HepG2 (cell line): ENCODE results near the gene PPP1R13B. TPM values are rescaled to one million over a fixed set of nuclear protein-coding genes. Genes with fewer than 3 reads are reported as not detected.

Experiments
- FOXO4 ChIP-seq: sonication (generic); formaldehyde crosslinking; conservative IDR thresholded peaks from 2 replicates; pipeline ENCODE4 v1.8.1; 2023; ENCODE audit warnings: missing genetic modification reagents
- HOXA3 ChIP-seq: sonication (generic); formaldehyde crosslinking; IDR thresholded peaks from 2 replicates; pipeline ENCODE4 v1.5.0; 2020; ENCODE audit warnings: missing genetic modification reagents
- IKZF1 ChIP-seq: fragments of 450-650 bp; IDR thresholded peaks from 2 replicates; pipeline ENCODE4 v1.7.1; 2016
- NFE2L1 ChIP-seq: sonication (generic); formaldehyde crosslinking; IDR thresholded peaks from 2 replicates; pipeline ENCODE4 v1.4.0; 2020; ENCODE audit warnings: missing genetic modification reagents, mild to moderate bottlenecking, borderline replicate concordance
- NR2F6 ChIP-seq, 2 experiments: IDR thresholded peaks; 2 replicates each; pipeline ENCODE4 v1.6.1; 2016; ENCODE audit warnings: antibody characterized with exemption in 1 of 2, mild to moderate bottlenecking in 1 of 2
- POLR2G ChIP-seq: fragments of 200-400 bp; formaldehyde crosslinking; IDR thresholded peaks from 2 replicates; pipeline ENCODE4 v1.6.1; 2018; ENCODE audit warnings: mild to moderate bottlenecking, low read depth, low read length, moderate library complexity
- SRSF1 ChIP-seq: fragments of 200-400 bp; formaldehyde crosslinking; optimal IDR thresholded peaks from 2 replicates; pipeline ENCODE3; 2017; ENCODE audit warnings: mild to moderate bottlenecking, low read depth, low read length, moderate library complexity
- STAT5B ChIP-seq: sonication (generic); formaldehyde crosslinking; IDR thresholded peaks from 2 replicates; pipeline ENCODE4 v1.4.0; 2020; ENCODE audit warnings: missing genetic modification reagents
- TBP ChIP-seq: sonication (generic); formaldehyde crosslinking; IDR thresholded peaks from 2 replicates; pipeline ENCODE4 v1.5.0; 2020; ENCODE audit warnings: missing genetic modification reagents
- TOE1 ChIP-seq: sonication (generic); formaldehyde crosslinking; IDR thresholded peaks from 2 replicates; pipeline ENCODE4 v1.4.0; 2020; ENCODE audit warnings: mild to moderate bottlenecking, missing genetic modification reagents
- YEATS4 ChIP-seq: sonication (generic); formaldehyde crosslinking; IDR thresholded peaks from 2 replicates; pipeline ENCODE4 v1.4.0; 2020; ENCODE audit warnings: missing genetic modification reagents, borderline replicate concordance
- ZBTB20 ChIP-seq: sonication (generic); formaldehyde crosslinking; IDR thresholded peaks from 2 replicates; pipeline ENCODE4 v1.8.1; 2023; ENCODE audit warnings: missing genetic modification reagents, low read depth, mild to moderate bottlenecking, borderline replicate concordance
- ZFP91 ChIP-seq: sonication (generic); formaldehyde crosslinking; IDR thresholded peaks from 2 replicates; pipeline ENCODE4 v1.9.0; 2022; ENCODE audit warnings: missing genetic modification reagents, mild to moderate bottlenecking, borderline replicate concordance
- ZNF136 ChIP-seq: sonication (generic); formaldehyde crosslinking; IDR thresholded peaks from 2 replicates; pipeline ENCODE4 v1.8.1; 2022; ENCODE audit warnings: low read depth, mild to moderate bottlenecking, moderate library complexity, missing genetic modification reagents
- ZNF232 ChIP-seq: sonication (generic); formaldehyde crosslinking; IDR thresholded peaks from 2 replicates; pipeline ENCODE4 v1.4.0; 2020; ENCODE audit warnings: missing genetic modification reagents, borderline replicate concordance
- ZNF251 ChIP-seq: sonication (generic); formaldehyde crosslinking; IDR thresholded peaks from 2 replicates; pipeline ENCODE4 v1.9.0; 2021; ENCODE audit warnings: mild to moderate bottlenecking, missing genetic modification reagents
- ZNF598 ChIP-seq: sonication (generic); formaldehyde crosslinking; IDR thresholded peaks from 2 replicates; pipeline ENCODE4 v1.5.1; 2020; ENCODE audit warnings: mild to moderate bottlenecking, missing genetic modification reagents, borderline replicate concordance
- ZNF614 ChIP-seq: IDR thresholded peaks from 2 replicates; pipeline ENCODE4 v1.6.1; 2018; ENCODE audit warnings: missing biosample characterization, missing genetic modification reagents, inconsistent platforms, borderline replicate concordance
- ZNF652 ChIP-seq: IDR thresholded peaks from 2 replicates; pipeline ENCODE4 v1.6.1; 2016; ENCODE audit warnings: low read depth, borderline replicate concordance
- ZNF75D ChIP-seq: sonication (generic); formaldehyde crosslinking; IDR thresholded peaks from 2 replicates; pipeline ENCODE4 v1.8.1; 2023; ENCODE audit warnings: missing genetic modification reagents, mild to moderate bottlenecking, borderline replicate concordance
- ZNF790 ChIP-seq: sonication (generic); formaldehyde crosslinking; IDR thresholded peaks from 2 replicates; pipeline ENCODE4 v1.8.0; 2022; ENCODE audit warnings: missing genetic modification reagents, mild to moderate bottlenecking, borderline replicate concordance
- polyA plus RNA-seq, 8 experiments: library from polyadenylated mRNA; depleted of rRNA in 3 of 8; stranded (reverse) in 7 of 8; unstranded in 1 of 8; fragments of >200 nt; fragmentation: Illumina TruSeq in 4 of 8; extraction: Trizol in 4 of 8; gene quantifications; 2 replicates each; pipeline versions ENCODE4 v1.2.1 to v1.2.3, GENCODE V29; 2011 to 2016; ENCODE audit warnings: low read depth in 4 of 8, missing spikeins in 1 of 8, mixed read lengths in 1 of 8; ENCODE audit not compliant: insufficient read depth in 1 of 8
- total RNA-seq, 5 experiments: library from RNA; depleted of rRNA; stranded (reverse); fragments of >200 nt; fragmentation: Illumina TruSeq; extraction: Trizol; gene quantifications; 2 replicates each; pipeline ENCODE4 v1.2.3, GENCODE V29; 2016; ENCODE audit warnings: low read depth in 1 of 5

The PPP1R13B gene
- total and polyA plus RNA-seq, 2 of the 13 experiments (the other 11 are each of a cell fraction or from before 2014, with no cell fraction given): 4.6 to 9.4 TPM

GRCh38 chr14:103854822-103855733, 7.7 kb upstream of the PPP1R13B start (continued):
- TF ChIP-seq ZNF614 (CRISPR knock-in tag) (no peak), TOE1 (CRISPR knock-in tag) (no peak), ZNF251 (CRISPR knock-in tag) (no peak), ZNF652 (CRISPR knock-in tag) (no peak), STAT5B (CRISPR knock-in tag) (no peak), ZFP91 (CRISPR knock-in tag) (peak; percentile 68), ZBTB20 (CRISPR knock-in tag) (peak; percentile 60; the same call in 1 of the 2 replicates), POLR2G (peak; percentile 71), ZNF790 (no peak), IKZF1 (no peak), FOXO4 (CRISPR knock-in tag) (no peak), TBP (CRISPR knock-in tag) (no peak), SRSF1 (no peak), ZNF75D (CRISPR knock-in tag) (no peak), ZNF598 (CRISPR knock-in tag) (0 out of 2 replicates have a peak, but pooled peaks have one; percentile 36), NR2F6 (IDR thresholded peaks at IDR 0.05) (no peak), NR2F6 (CRISPR knock-in tag; IDR thresholded peaks at IDR 0.05) (no peak), NFE2L1 (CRISPR knock-in tag) (no peak), YEATS4 (CRISPR knock-in tag) (peak; percentile 65), ZNF136 (CRISPR knock-in tag) (0 out of 2 replicates have a peak, but pooled peaks have one; percentile 56), HOXA3 (CRISPR knock-in tag) (no peak; the same call in 1 of the 2 replicates), ZNF232 (CRISPR knock-in tag) (no peak)
